Endometrium (tissue), 2 donors: Measurements from ENCODE around the gene NAT14.

ENCODE experiments used
- FAIRE-seq: peaks from 2 replicates; lab custom pipeline; 2012; peaks lifted over from hg19 to GRCh38; lab: Jason Lieb, UNC
- donor health status: control.
- donor health status: control.

Gene NAT14

DNA sequence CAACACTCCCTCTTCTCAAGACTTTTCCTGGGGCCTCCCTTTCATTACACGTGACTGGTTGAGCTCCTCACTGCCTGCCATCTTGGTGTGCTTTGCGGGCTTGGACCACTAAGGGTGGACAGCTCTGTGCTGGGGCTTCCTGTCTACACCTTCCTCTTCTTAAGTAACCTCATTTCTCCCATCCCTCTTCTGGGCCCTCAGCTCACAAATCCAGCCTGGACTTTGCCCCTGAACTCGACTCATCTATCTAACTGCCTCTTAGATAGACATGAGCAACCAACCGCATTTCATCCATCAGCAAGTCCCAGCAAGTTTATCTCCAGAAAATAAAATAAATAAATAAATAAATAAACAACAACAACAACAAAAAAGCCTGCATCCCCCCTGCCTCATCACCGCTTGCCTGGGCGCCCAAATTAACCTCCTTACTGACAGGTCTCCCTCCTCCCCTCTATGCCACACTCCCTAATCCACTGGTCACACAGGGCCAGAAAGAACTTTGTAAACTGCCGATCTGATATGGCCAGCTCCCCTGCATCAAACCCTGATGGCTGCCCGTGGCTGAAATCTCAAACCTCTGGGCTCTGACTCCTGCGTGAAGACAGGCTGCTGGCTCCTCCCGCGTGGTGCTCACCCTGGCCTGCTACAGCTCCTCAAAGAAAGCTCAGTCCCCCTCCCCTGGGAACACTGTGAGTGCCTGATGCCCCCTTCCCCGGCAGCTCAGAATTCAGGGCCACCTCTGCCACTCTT is 31.3 kb upstream of the NAT14 start:
- FAIRE-seq, result no peak

DNA sequence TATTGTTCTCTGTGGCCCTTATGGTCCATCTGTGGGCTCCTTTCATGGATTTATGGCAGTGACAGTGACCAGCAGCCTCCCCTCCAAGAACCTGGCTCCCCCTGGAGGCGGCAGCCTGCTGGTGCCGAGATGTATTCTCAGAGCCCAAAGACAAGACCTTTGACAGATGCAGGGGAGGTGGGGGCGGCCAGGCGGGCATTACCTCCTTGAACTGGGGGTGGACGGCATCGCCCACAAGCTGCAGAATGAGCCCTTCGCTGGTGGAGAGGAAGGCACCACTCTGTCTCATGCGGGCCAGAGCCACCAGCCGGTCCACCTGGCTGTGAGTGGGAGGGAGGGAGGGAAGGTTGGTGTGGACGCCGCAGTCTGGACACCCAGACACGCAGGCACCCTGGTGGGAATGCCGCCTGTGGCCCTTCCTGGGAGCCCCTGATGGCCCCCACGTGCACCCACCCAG is 30.2 kb upstream of the NAT14 start:
- no peak for FAIRE-seq

DNA sequence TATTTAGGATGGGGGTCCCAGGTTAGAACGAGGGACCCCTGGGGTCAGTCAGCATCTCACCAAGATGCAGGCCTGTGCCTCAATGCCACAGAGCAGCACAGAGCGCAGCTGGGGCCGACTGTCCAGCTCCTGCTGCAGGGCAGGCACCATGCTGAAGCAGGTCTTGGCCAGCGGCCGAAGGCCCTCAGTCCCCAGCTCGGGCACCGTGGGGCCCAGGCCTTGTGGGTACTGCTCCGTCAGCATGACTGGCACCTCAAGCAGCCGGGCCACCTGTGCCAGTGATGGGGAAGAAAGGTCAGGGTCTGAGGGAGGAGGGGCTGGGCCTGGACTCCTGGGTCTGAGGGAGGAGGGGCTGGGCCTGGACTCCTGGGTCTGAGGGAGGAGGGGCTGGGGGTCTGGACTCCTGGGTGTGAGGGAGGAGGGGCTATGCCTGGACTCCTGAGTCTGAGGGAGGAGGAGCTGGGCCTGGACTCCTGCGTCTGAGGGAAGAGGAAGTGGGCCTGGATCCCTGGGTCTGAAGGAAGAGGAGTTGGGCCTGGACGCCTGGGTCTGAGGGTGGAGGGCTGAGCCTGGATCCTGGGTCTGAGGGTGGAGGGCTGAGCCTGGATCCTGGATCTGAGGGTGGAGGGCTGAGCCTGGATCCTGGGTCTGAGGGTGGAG is 29.3 kb upstream of the NAT14 start:
- FAIRE-seq, result no peak

DNA sequence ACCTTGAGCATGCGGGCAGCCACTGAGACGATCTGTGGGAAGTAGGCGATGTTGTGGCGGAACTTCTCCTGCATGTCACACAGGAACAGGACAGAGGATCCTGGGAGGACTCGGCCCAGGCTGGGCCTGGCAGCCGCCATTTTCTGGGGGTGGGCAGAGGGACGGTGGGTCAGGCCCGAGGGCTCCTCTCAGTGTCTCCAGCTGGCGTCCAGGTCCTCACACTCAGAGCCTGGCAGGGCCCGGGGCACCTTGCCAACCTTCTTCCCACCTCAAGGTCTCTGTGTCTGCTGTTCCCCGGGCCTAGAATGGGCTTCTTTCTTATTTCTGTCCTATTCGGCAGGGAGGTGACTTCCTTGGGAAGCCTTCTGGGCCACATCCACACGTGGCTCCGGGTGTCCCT is 28.6 kb upstream of the NAT14 start:
- FAIRE-seq, result no peak

DNA sequence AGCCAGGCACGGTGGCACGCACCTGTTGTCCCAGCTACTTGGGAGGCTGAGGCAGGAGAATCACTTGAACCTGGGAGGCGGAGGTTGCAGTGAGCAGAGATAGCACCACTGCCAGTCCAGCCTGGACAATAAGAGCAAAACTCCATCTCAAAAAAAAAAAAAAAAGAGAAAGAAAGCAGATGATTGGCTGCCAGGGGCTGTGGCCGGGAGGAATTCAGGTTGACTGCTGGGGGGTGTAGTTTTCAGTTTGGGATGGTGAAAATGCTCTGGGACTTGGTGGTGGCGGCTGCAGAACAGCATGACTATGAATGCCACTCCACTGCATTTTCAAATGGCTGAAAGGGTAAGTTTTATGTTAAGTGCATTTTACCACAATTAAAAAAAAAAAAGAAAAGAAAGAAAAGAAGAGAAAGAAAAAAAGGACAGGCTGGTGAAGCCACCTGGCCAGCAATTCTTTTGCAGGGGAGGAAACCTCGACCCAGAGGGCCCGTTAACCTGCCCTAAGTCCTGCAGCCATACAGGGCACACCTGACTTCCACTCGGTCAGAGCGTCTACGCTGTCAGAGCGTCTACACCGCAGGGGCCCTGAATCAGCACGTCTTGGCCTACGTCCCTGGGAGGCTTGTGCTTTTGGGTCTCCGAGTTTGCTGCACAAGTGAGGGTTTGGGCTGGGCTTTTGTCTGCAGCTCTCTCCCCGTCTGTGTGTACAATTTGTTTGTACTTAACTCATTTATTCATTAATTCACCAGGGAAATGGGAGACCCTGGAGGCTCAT is 27.1 kb upstream of the NAT14 start:
- no peak for FAIRE-seq

DNA sequence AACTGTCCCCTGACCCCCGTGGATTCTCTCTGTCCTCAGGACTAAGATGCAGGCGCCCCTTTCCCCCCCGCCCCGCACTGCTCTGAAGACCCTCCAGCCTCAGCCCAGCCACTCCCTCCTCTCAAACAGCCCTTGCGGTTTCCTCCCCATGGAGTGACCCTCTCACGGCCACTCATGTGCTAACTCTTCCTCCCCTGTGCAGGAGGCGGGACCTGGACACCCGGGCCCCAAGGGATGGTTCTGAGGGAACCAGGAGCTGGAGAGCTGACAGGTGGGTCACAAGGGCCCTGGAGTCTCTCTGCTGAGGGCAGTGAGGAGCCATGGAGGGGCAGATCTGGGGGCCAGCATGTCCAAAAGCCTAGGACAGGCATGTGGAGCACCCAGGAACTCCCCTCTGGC is 25.4 kb upstream of the NAT14 start:
- FAIRE-seq, result no peak

DNA sequence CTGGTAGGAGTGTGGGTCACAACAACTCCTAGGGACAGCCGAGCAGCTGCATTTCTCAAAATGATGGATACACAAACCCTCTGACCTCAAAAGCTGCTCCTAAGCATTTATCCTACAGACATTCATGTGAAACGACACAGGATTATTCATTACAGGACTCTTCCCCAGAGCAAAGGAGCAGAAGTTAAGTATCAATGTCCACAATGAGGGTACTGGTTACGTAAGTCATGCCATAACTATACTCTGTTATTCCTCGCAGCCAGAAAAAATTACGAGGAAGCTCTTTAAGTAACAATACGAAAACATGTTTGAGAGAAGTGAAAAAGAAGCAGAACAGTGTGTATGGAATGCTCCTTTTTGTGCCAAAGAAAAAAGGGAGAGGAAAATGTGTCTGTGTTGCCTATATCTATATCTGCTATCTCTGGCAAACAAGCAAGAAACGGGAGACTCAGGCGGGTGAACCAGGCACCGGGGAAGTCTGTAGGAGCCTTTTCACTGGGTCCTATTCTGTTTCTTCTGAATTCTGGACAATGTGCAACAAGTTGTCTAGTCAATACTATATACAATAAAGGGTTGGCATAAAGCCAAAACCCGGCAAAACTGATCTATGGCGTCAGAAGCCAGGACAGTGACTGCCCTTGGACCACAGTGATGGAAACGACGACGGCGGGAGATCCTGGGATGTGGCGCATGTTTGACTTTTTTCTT is 24.9 kb upstream of the NAT14 start:
- FAIRE-seq, result no peak

DNA sequence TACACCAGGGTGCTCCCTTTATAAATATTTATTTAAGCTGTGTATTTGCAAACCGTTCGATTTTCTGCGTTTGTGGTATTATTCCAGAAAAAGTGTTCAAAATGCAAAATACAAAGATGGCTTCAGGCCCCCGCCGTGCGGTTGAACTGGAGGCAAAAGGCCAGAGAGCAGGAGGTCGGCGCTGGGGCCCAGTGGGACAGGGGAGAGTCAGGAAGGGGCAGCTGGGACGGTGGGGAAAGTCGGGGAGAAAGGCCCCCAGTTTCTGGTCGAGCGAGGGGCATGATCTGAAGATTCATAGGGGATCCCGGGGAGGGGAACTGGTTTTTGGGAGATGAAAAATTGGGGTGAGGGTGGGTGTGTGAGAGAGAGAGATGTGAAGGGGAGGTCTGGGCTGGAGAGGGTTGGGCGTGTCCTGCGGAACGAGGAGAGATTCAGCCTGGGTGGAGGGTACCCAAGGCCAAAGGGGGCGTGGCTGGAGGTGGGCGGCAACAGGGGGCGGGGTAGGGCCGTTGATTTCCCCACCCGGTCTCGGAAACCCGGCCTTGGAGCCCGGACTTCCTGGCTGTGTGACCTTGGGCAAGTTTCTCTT is 24.2 kb upstream of the NAT14 start:
- no peak for FAIRE-seq

DNA sequence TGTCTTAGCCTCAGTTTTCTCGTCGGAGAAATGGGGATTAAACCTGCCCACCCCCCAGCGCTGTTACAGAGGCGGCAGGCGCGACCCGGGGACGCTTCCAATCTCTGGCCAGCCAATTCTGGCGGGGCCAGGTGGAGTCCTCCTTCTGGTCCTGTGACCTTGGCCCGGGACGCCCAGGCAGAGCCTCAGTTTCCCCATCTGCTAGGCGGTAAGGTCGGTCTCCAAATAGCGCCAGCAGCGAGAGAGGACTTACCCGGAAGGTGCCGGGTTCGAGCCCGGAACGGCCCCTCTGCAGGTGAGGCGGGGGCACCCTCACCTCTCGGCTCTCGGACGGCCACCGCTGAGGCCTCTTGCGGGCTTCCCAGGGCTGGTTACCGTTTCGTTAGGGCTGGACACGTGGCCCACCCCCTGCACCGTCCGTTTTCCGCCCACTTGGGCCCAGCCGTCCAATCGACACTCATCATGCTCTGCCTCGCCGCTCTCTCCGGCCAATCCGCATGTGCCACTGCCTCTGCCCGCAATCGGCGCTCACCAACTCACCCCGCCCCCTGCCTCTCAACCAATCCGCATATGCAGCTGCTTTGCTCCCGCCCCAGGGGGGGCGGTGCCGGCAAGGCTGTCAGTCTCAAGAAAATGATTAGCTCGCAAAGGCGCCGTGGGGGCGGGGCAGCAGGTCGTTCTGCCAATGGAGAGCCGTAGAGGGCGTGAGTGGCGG is 23.6 kb upstream of the NAT14 start, which contains the start of gene ISOC2:
Gene ISOC2, minus strand, starts transcription at position 384 of the 715 bp plus-strand sequence. CDS start 5,156 bp downstream, outside the sequence.
- peak; percentile 99 for FAIRE-seq

DNA sequence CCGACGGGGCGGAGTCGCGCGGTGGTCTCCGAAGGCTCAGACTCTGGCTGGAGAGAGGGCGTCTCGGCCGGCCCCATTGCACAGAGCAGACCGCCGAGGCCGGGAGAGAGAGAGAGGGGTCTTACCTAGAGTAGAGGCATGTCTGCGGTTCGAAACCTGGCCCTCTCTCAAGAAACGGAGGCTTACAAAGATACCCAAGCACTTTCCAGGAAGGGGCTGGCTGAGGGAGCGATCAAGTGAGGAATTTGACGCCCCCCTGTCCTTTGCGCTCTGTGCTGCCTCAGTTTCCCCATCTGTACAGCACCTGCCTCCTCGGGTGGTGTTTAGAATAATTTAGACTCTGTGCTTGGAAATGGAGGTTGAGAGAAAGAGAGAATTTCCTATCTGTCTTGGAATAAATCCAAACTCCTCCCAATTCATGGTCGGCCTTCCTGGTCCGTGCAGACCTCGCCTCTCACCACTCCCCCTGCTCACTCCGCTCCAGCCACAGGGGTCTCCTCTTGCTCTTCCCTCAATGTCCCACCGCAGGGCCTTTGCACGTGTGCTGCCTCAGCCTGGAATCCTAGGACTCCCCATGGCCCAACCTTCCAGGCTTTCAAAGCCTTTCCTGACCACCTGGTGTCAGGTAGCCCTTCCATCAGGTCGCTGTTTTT is 22.9 kb upstream of the NAT14 start:
- FAIRE-seq, result no peak

DNA sequence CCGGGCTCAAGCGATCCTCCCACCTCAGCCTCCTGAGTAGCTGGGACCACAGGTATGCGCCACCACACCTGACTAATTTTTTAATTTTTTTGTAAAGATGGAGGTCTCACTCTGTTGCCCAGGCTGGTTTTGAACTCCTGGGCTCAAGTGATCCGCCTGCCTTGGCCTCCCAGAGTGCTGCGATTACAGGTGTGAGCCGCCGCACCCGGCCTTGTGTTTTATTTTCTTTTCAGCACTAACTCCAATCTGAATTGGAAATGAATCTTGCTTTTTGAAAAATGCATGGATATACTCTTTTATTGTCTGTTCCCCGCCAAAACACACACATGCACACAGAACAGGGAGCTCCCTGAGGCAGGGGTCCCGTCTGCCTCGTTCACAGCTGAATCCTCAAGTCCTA is 22.3 kb upstream of the NAT14 start:
- no peak for FAIRE-seq

DNA sequence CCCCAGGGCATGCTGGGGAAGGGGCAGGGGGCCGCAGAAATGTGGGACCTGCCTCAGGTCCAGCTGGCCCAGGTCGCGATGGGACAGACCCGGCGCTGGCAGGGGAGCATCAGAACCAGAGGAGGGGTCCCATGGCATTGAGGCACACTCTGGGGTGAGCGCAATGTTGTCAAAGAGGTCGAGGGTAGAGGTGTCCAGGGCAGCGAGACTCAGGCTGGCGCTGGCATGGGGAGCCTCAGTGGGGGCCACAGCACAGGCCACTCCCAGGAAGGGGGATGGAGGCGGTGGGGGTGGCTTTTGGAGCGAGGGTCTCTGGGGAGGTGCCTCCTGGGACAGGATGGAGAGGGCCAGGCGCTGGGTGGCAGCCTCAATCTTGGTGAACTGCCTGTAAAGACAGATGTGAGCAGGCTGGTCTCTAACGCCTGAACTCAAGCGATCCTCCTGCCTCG is 21.4 kb upstream of the NAT14 start:
- no peak for FAIRE-seq

DNA sequence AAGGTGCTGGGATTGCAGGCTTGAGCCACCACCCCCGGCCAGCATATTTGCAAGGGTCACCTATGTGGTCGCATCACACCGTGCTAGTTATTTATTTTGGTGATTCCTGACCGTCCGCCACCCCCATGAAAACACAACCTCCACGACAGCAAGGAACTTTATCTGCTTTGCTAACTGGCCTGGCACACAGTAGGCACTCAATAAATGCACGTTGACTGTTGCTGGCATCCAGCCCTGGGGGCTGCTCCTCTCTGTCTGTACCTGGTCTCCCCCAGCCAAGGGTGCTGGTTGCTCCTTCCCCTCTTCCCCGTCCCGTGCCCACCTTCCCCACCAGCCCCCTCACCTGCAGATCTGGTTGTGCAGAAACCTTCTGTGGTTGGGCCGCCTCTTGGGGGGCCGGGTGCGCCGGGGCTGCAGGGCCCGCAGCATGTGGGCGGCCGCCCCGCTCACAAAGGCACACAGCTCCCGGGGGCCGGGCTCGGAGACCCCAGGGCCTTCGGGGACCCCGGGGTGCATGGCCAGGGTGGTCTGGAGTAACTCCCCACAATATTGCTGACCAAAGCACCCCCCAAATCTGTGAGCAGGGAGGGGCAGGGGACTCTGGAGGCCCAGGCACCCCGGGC is 20.8 kb upstream of the NAT14 start:
- no peak for FAIRE-seq

DNA sequence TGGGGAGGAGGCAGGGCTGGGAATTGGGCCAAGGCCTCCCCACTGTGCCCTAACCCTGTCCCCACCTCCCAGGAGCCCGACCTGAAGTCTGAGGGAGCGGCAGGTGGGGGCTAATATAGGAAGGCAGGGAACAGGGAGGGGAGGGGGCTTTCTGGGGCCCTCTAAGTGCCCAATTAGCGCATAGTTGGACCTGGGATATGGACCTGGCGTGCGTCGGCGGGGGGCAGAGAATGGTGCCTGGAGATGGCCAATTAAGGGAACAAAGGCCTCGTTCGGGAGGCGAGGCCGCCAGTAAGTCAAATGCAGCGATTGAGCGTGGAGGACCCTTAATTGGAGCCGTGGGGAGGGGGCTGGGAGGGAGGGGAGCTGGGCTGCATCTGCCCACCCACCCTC is 20.3 kb upstream of the NAT14 start, which contains the start of gene C19orf85:
Gene C19orf85, minus strand, starts transcription at position 90 of the 393 bp plus-strand sequence. CDS start 197 bp downstream, outside the sequence.
- no peak for FAIRE-seq

DNA sequence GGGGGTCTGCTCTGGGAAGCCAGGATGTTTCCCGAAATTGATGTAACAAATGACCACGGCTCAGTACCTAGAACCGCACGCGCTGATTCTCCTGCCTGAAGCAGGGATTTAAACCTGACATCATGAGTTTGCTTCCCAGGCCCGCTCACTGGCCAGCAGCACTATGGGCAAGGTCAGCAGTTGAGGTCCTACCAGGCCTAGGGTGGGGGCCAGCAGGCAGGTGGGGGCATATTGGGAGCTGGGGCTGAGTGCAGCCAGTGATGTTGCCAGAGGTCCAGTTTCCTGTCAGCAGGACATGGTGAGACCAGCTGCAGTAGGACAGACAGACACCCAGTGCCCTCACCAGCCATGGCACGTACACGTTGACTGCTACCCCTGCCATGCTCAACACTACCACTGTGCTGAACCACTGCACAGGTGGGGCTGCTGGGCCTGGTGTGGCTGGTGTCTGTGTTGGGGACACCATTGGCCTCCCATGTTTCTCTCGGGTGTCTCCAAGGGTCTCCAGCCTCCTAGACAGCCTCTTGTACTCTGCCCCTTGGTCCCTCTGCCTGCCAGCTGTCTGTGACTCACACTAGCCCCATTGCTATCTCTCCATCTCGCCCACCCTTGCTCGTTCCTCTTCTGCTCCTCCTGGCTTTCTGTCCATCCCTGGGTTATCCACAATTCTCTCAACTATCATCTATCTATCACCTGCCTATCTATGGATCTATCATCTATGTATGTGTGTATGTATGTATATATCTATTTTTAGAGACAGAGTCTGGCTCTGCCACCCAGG is 19.3 kb upstream of the NAT14 start:
- FAIRE-seq, result no peak

DNA sequence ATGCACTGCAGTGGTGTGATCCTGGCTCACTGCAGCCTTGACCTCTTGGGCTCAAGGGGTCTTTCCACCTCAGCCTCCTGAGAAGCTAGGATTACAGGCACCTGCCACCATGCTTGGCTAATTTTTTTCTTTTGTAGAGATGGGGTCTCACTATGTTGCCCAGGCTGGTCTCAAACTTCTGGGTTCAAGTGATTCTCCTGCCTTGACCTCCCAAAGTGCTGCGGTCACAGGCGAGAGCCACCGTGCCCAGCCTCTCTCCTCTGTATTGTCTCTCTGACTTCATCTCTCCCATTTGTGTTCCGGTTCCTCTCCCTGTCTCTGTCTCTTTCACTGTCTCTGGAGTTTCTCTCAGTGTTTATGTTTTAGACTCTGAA is 18.8 kb upstream of the NAT14 start:
- no peak for FAIRE-seq

DNA sequence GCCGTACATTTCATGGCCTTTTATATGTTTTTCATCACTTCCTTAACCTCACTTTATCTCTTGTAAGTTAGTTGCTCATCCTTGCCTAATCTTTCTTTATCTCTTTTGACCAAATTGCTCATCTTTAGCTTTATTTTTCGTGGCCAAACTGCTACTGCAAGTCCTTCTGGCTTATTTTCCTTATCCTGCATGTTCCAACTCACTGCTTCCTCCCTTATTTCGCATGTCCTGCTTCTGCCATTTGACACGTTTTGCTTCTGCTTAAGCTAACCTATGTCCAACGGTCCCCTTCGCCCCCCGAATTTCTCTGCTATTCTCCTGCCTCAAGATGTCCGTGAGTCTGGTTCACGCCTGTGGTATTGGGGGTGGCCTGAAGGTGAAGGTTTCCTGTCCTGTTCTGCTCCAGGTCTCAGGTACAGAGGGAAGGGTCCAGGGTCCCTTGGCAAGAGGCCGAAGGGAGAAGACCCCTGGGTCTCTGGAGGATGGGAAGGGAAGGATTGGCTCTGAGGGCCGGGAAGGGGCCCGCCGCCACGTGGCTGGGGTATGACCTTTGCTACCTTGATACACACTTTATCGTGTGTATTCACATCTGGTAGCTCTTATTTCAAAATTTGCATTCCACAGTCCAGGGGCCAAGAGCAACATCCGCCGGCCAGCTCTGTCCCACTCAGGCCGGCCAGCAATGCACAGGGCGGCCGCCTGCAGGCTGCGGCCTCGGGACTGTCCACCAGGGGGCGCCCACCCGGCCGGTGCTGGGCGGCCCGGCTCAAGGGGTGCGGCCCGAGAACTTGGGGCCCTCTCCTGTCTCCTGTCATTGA is 17.5 kb upstream of the NAT14 start:
- no peak for FAIRE-seq

DNA sequence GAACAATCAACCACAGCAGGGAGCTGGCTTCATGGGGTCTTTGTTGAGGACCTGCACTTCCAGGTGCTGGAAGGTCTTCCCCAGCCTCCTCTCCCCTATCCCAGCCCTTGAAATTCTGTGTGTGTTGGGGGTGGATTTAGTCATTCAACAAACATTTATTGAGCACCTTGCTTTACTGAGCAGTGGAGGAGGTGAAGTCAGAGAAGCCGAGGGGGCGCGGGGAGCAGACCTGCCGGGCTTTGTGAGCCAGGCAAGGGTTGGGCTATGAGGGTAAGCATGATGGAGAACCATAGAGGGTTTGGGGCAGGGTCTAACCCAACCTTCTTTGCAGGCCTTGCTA is 17.0 kb upstream of the NAT14 start:
- no peak for FAIRE-seq

DNA sequence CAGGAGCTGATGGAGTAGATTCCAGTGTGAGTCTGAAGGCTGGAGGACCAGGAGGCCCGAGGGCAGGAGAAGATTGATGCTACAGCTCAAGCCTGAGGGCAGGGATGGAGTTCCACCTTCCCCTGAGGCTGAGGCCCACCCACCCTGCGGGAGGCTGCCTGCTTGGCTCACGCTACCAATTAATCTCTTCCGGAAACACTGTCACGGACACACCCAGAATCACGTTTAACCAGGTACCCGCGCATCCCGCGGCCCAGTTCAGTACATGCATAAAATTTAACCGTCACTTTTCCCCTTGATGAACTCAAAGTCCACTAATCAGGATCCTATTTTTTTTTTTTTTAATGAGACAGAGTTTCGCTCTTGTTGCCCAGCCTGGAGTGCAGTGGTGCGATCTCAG is 13.7 kb upstream of the NAT14 start:
- FAIRE-seq, result no peak
